Stimulated activated CD8-positive, alpha-beta memory T cell treated with anti-CD3 and anti-CD28 coated beads, Interleukin-2, amount 100 ng/mL, for 48 hours (primary cell): ENCODE results near the gene ELAPOR1.

Source experiments
- DNase-seq, 2 donors: peaks; one replicate each; pipeline ENCODE4 v3.0.0-alpha.2; 2020; ENCODE audit warnings: low read depth in 2 of 2

ELAPOR1 gene

GRCh38 chr1:109113590-109114341 is at the start of gene ELAPOR1:
Gene ELAPOR1 (plus strand): TSS chr1:109114115. CDS start chr1:109114184, 69 bp downstream.
- DNase-seq, result peak; percentile 63 to 69

DNA sequence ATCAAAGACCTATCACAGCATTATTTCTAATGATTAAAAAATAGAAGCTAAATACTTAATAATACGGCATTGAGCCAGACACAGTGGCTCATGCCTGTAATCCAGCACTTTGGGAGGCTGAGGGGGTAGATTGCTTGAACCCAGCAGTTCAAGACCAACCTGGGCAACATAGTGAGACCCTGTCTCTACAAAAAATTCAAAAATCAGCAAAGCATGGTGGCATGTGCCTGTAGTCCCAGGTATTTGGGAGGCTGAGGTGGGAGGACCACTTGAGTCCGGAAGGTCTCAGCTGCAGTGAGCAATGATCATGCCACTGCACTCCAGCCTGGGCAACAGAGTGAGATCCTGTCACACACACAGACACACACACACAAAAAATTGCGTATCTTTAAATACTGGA is 48.8 kb upstream of the ELAPOR1 start:
- DNase-seq, result no peak

DNA sequence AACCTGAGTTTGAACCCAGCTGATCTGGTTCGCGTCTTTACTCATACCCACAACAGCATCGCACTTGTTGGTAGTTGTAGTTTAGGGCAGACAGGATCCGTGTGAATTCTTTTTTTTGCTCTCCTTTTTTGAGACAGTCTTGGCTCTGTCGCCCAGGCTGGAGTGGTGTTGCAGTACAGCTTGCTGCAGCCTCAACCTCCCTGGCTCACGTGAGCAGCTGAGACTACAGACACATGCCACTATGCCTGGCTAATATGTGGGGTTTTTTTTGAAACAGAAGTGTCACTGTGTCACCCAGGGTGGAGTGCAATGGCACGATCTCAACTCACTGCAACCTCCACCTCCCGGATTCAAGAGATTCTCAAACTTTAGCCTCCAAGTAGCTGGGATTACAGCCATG is 46.0 kb upstream of the ELAPOR1 start:
- DNase-seq, result no peak

- no peak for DNase-seq
Measured at GRCh38 chr1:109069294-109069693, 44.6 kb upstream of the ELAPOR1 start.

DNA sequence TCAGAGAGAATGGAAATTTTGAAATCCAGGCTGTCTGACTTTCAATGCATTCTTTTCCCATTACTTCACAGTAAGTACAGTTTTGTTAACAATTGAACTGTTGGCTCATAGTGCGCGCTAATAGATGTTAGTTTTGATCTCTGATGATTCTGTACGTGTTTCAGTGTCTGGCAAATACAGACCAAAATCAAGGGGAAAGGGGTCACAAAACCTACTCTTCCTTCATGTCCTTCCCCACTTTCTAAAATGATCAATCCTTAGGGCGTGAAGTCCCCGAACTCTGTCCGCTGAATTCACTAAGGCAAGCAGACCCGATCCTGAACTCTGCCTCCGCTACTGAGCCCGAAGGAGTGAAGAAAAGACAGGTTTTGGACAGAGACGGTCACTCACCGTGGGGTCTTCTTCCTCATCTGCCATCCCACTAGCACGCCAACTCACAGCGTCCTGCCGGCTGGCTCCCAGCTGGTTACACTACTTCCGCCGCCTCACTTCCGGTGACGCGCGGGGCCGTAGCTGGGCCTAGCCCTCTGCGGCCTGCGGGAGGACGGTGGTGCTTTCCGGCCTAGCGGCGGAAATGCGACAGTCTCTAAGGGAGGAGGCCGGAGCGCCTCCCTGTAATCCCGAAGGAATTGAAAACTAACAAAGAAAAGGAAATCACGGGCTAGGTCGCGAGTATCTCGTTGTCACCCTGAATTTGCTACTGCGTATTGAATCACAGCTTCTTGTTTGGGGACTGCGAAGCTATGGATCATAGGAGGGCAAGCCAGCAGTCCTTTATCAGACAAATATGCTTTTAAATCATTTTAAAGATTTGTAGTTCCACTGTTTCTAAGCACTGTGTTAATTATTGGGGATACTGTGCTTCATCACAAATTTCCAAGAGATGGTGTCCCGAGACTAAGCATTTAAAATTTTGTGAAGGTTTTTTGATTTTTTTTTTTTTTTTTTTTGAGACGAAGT is 38.1 kb upstream of the ELAPOR1 start, which contains the start of gene TAF13:
Gene TAF13, minus strand, starts transcription at position 473 of the 960 bp plus-strand sequence. Its CDS starts 56 bp downstream, at position 417.
- peak; percentile 85 to 87 for DNase-seq

DNA sequence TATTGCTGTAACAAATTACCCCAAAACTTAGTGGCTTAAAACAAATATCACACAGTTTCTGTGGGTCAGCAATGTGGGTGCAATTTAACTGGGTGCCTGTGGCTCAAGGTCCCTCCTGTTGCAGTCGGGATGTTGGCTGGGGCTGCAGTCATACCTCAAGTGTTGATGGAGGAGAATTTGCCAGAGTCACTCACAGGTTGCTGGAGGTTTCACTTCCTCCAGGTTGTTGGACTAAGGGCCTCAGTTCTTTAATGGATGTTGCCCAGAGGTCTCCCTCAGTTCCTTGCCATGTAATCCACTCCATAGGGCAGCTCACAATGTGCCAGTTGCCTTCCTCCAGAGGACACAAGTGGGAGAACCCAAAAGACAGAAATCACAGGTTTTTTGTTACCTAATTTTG is 35.6 kb upstream of the ELAPOR1 start:
- no peak for DNase-seq

GRCh38 chr1:109079240-109079622 is 34.7 kb upstream of the ELAPOR1 start:
- no peak for DNase-seq

GRCh38 chr1:109080441-109081082 is 33.4 kb upstream of the ELAPOR1 start:
- DNase-seq, result no peak

- DNase-seq, result no peak
Measured at GRCh38 chr1:109083501-109083900, 30.4 kb upstream of the ELAPOR1 start.

- no peak for DNase-seq
Measured at GRCh38 chr1:109083923-109084322, 30.0 kb upstream of the ELAPOR1 start.

- DNase-seq, result no peak
Measured at GRCh38 chr1:109084563-109085517, 29.1 kb upstream of the ELAPOR1 start.

DNA sequence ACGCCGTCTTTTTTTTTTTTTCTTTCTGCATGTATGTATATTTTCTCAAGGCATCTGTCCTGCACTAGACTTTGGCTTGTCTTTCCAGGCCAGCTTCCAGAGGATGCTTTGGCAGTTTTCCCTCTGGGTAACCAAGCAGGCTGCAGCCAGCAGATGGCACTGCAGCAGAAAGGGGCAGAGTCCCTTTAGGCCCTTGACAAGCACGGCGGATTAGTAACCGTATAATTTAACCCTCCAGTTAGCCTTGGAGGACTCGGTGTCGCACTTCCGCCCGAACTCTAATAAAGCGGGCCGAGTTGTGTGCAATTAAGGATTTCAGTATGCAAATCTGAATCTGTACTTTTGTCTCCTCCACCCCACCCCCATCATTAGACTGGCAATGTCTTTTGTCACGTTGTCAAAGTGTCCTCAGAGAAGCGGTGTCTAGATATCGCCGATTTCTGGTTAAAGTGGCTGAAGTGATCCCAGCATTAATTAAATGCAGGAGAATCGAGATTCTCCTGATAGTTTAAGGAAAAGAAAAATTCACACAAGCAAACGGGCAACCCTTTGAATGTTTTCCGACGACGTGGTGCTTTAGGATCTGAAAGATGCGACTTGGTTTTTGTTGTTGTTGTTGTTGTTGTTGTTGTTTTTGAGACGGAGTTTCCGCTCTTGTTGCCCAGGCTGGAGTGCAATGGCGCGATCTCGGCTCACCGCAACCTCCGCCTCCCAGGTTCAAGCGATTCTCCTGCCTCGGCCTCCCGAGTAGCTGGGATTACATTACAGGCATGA is 24.5 kb upstream of the ELAPOR1 start:
- DNase-seq, result peak; percentile 36 to 39

DNA sequence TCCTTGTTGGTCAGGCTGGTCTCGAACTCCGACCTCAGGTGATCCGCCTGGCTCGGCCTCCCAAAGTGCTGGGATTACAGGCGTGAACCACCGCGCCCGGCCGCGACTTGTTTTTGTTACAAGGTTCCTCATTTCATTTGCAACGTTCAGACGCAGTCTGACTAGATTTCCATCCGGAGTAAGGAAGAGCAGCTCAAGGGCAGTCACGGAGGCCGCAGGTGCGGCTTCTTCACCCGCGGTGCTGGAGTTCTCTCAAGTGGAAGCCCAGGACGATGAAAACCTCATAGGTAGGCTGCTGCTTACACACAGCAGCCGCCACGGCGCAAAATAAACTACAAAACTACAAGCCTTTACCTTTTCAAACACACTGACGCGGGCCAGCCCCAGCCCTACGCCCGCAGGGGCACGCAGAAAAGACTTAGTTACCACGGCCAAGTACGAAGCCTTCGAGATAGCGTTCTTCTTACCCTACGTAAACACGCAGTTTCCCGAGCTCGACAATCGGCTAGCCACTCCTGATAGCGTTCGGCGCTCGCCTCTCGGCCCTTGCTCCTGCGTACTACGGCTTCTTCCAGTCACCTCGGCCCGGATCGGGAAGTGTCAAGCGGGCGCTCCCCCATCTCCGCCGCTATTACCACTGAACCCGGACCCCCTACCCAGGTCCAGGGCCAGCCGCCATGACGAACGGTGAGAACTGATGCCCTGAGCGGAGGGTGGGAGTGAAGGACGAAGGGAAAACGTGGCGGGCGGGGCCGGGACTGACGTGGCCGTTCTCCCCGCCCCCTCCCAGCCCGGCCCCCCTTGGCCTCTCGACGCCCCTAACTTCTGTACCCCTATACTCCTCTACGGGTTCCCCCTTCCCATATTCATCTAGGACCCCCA is 23.5 kb upstream of the ELAPOR1 start, which contains the start of gene TMEM167B:
Gene TMEM167B, plus strand, starts transcription at position 569 of the 882 bp plus-strand sequence. Its CDS starts 109 bp downstream, at position 678.
- DNase-seq, result peak; percentile 73 to 81

GRCh38 chr1:109091078-109091838 is 22.7 kb upstream of the ELAPOR1 start:
- no peak for DNase-seq

DNA sequence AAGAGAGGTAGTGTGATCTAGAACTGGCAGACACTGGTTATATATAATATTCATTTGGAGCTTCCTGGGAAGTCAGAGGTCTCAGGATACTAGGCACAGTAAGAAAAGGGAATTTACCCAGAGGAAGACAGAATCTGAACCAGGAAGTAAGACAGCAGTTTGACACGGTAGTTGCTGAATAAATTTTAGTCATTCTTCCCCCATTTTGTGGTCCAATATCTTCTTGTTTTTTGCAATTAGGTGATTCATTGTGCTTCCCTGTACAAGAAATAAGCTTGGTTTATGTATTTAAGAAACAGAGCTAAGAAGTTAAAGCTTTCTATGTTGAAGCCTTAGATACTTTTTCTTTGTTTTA is 22.1 kb upstream of the ELAPOR1 start:
- no peak for DNase-seq

DNA sequence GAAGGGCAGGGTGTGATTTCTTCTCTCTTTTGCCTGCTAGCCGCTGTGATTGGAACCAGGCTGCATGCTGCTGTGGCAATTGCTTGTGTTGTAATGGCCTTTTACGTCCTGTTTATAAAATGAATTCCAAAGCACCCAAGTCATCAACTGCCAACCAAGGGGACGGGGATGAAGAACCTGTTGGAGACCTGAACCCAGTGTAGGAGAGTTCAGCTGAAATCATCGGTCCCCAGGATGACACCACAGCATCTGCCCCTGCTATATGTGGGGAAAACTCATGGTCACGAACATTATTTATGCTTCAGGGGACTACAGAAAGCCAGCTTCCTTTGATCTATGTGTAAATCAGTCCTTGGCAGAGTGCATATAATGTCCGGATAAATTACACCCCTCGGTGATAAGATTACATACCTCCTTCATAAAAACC is 19.5 kb upstream of the ELAPOR1 start:
- no peak for DNase-seq

- no peak for DNase-seq
Measured at GRCh38 chr1:109094871-109095270, 19.0 kb upstream of the ELAPOR1 start.

DNA sequence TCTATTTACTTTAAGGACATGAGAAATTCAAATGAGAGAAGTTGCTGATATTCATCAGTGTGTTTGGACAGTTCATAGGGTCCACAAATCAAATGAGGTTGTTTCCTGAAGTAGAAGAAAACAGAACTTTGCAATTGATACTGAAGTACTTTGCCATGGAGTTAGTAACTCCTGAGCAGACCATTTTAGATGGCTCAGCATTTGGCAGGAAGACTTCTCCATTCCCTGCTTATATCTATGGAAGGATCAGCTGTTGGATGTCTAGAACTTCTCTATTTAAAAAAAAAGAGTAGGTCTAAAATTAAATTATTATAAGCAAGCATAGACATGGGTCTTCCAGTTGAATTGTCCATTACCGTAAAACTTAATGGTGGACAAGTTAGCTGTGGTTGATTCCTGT is 18.3 kb upstream of the ELAPOR1 start:
- DNase-seq, result no peak
